Measurements from ENCODE around the gene MS4A8. TPM values are rescaled to one million over a fixed set of nuclear protein-coding genes. Genes with fewer than 3 reads are reported as not detected.

Gene MS4A8
- total RNA-seq, 1 donor from 2014 or later: not detected

GRCh38 chr11:60743058-60743457, 43.6 kb downstream of the MS4A8 start:
- Histone ChIP-seq H3K4me1 (peaks cover 5% of the 10 kb centered on the region), H4K20me1 (ENCODE audit: low read depth) (no peaks in the 10 kb centered on the region), H3F3A (ENCODE audit: low read depth) (peaks cover 3% of the 10 kb centered on the region), H3K27ac (no peak overlapping the region), H3K9ac (no peak overlapping the region), H3K79me2 (ENCODE audit: low read depth) (no peaks in the 10 kb centered on the region), H3K4me2 (no peak overlapping the region), H3K9me3 (ENCODE audit: low read depth) (no peaks in the 10 kb centered on the region), H2AFZ (replicated peaks) (no peak overlapping the region), H3K27me3 (no peaks in the 10 kb centered on the region), H3K4me3 (no peak overlapping the region), H3K36me3 (no peaks in the 10 kb centered on the region)
- no peak for DNase-seq (ENCODE audit: low spot score)
- no peak overlapping the region for H3K4me3 Mint-ChIP-seq
- no peaks in the 10 kb centered on the region for H3K36me3 Mint-ChIP-seq
- H3K27me3 Mint-ChIP-seq (ENCODE audit: insufficient read depth, low read depth): peaks cover 6% of the 10 kb centered on the region
- TF ChIP-seq, protein P1, sequence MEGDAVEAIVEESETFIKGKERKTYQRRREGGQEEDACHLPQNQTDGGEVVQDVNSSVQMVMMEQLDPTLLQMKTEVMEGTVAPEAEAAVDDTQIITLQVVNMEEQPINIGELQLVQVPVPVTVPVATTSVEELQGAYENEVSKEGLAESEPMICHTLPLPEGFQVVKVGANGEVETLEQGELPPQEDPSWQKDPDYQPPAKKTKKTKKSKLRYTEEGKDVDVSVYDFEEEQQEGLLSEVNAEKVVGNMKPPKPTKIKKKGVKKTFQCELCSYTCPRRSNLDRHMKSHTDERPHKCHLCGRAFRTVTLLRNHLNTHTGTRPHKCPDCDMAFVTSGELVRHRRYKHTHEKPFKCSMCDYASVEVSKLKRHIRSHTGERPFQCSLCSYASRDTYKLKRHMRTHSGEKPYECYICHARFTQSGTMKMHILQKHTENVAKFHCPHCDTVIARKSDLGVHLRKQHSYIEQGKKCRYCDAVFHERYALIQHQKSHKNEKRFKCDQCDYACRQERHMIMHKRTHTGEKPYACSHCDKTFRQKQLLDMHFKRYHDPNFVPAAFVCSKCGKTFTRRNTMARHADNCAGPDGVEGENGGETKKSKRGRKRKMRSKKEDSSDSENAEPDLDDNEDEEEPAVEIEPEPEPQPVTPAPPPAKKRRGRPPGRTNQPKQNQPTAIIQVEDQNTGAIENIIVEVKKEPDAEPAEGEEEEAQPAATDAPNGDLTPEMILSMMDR (IDR thresholded peaks at IDR 0.05): no peak
- TF ChIP-seq EZH2 (IDR thresholded peaks at IDR 0.05): no peak
- TF ChIP-seq EZH2phosphoT487 (IDR thresholded peaks at IDR 0.05): no peak
- no peaks in the 10 kb centered on the region for H3K4me1 Mint-ChIP-seq
- H3K9me3 Mint-ChIP-seq: peaks cover 12% of the 10 kb centered on the region
- H3K27ac Mint-ChIP-seq: no peak overlapping the region

DNA sequence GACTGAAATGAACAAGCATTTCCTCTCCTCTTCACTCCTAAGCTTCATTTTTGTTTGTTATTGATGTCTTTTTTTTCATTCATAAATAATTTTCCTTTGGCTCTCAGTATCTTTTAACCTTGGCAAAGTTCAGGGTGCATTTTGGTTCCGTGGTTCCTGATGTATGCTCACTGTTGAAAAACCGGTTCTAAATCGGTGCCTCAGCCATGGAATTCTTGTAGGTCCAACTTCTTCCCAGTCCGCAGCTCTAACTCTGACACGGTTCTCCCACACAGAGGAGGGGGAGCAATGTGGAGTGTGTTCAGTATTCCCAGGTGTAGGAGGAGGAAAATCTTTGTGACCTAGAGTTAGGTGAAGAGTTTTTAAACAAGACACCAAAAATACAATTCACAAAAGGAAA, 44.7 kb downstream of the MS4A8 start:
- DNase-seq (ENCODE audit: low spot score): no peak
- Mint-ChIP-seq H3K9me3 (peaks cover 12% of the 10 kb centered on the region), H3K27ac (no peak overlapping the region)

GRCh38 chr11:60747359-60747873, 48.0 kb downstream of the MS4A8 start:
- Mint-ChIP-seq H3K4me3 (peak overlapping the region; percentile 47), H3K27me3 (ENCODE audit: insufficient read depth, low read depth) (peaks cover 7% of the 10 kb centered on the region), H3K27ac (no peak overlapping the region), H3K36me3 (no peaks in the 10 kb centered on the region), H3K4me1 (peaks cover 2% of the 10 kb centered on the region), H3K9me3 (peaks cover 12% of the 10 kb centered on the region)
- no peak overlapping the region for H3K4me3 ChIP-seq
- H3K36me3 ChIP-seq: no peaks in the 10 kb centered on the region
- no peaks in the 10 kb centered on the region for H3K79me2 ChIP-seq (ENCODE audit: low read depth)
- H3K9me3 ChIP-seq (ENCODE audit: low read depth): no peaks in the 10 kb centered on the region
- H3K27ac ChIP-seq: no peak overlapping the region
- H3K4me1 ChIP-seq: peaks cover 5% of the 10 kb centered on the region
- no peak overlapping the region for H3K9ac ChIP-seq
- H2AFZ ChIP-seq (replicated peaks): no peak overlapping the region
- H3K27me3 ChIP-seq: no peaks in the 10 kb centered on the region
- no peak overlapping the region for H3K4me2 ChIP-seq
- TF ChIP-seq EZH2phosphoT487 (IDR thresholded peaks at IDR 0.05) (no peak), EZH2 (IDR thresholded peaks at IDR 0.05) (no peak)
- TF ChIP-seq, protein P1 (IDR thresholded peaks at IDR 0.05): no peak
- H4K20me1 ChIP-seq (ENCODE audit: low read depth): no peaks in the 10 kb centered on the region
- peaks cover 3% of the 10 kb centered on the region for H3F3A ChIP-seq (ENCODE audit: low read depth)
- DNase-seq (ENCODE audit: low spot score): no peak

More for the DNA sequence above, 44.7 kb downstream of the MS4A8 start:
- no peak overlapping the region for H3K4me3 ChIP-seq
- H3K4me1 Mint-ChIP-seq: no peaks in the 10 kb centered on the region
- H4K20me1 ChIP-seq (ENCODE audit: low read depth): no peaks in the 10 kb centered on the region
- H3K4me3 Mint-ChIP-seq: no peak overlapping the region
- H2AFZ ChIP-seq (replicated peaks): no peak overlapping the region
- no peaks in the 10 kb centered on the region for H3K9me3 ChIP-seq (ENCODE audit: low read depth)
- H3K36me3 ChIP-seq: no peaks in the 10 kb centered on the region
- peaks cover 5% of the 10 kb centered on the region for H3K4me1 ChIP-seq
- no peaks in the 10 kb centered on the region for H3K36me3 Mint-ChIP-seq
- H3K27me3 Mint-ChIP-seq (ENCODE audit: insufficient read depth, low read depth): peaks cover 10% of the 10 kb centered on the region
- TF ChIP-seq, protein P1 (IDR thresholded peaks at IDR 0.05): no peak
- TF ChIP-seq EZH2phosphoT487 (IDR thresholded peaks at IDR 0.05) (no peak), EZH2 (IDR thresholded peaks at IDR 0.05) (no peak)
- H3K27me3 ChIP-seq: no peaks in the 10 kb centered on the region
- no peak overlapping the region for H3K27ac ChIP-seq
- peaks cover 3% of the 10 kb centered on the region for H3F3A ChIP-seq (ENCODE audit: low read depth)
- H3K9ac ChIP-seq: no peak overlapping the region
- no peak overlapping the region for H3K4me2 ChIP-seq
- no peaks in the 10 kb centered on the region for H3K79me2 ChIP-seq (ENCODE audit: low read depth)

Data from neural progenitor cell (in vitro differentiated cells).